ENCODE results near the gene PEX1.
A peak's percentile ranks its signal among the peaks of the same experiment; 100 is the strongest.
"Not testable (repeated sequence)": the region's sequence is repeated elsewhere in the genome, so short reads cannot be mapped to it uniquely, and the experiment has no call there.

PEX1 gene

DNA sequence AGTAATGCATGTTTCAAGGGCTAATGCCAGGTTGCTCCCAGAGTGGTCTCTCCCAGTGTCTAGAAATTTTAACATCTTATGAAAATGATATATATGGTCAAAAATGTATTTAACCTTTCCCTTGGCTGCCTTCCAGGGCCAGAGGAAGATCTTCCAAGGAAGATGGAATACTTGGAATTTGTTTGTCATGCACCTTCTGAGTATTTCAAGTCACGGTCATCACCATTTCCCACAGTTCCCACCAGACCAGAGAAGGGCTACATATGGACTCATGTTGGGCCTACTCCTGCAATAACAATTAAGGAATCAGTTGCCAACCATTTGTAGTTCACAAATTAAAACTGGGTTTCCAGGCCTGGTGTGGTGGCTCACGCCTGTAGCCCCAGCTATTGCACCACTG is 72.1 kb downstream of the PEX1 start:
- no peak for DNase-seq

DNA sequence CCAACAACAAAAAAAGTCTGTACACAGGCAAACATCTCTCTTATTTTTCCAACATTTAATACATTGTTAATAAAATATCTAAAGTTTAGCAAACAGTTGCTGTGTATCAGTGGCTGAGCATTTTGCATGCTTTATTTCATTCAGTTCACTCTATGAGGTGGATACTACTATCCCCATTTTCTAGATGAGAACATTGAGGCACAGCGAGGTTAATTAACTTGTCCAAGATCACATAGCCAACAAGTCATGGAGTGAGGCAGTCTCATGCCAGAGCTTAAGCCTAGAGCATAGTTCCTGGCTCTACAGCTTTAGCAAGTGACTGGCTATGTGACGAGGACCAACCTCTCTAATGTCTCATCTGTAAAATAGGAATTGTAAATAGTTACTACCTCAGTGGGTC is 76.7 kb downstream of the PEX1 start:
- DNase-seq: no peak

DNA sequence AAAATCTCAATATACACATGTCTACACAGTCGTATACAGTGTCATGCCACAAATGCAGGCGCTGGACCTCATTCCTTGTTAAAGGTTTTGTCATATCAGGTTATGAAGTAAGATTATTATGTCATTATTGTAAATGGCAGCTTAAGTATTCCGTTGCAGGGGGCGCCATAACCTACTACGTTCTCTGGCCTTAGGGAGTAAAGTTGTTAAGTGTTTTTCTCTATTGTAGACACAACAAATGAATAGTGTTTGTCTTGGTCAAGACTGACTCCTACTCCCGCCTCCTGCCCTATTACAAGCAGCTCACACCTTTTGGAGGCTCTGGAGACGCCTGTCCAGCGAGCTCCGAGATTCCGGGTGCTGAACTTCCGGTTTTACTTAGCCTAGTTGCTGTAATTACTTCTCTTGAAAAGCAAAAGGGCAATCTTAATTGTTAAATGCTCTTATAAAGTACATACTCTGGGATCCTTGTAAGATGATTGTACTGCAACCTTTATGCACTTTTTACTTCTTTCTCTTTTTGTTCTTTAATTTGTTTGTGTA is 80.0 kb downstream of the PEX1 start:
- DNase-seq: peak; percentile 57

DNA sequence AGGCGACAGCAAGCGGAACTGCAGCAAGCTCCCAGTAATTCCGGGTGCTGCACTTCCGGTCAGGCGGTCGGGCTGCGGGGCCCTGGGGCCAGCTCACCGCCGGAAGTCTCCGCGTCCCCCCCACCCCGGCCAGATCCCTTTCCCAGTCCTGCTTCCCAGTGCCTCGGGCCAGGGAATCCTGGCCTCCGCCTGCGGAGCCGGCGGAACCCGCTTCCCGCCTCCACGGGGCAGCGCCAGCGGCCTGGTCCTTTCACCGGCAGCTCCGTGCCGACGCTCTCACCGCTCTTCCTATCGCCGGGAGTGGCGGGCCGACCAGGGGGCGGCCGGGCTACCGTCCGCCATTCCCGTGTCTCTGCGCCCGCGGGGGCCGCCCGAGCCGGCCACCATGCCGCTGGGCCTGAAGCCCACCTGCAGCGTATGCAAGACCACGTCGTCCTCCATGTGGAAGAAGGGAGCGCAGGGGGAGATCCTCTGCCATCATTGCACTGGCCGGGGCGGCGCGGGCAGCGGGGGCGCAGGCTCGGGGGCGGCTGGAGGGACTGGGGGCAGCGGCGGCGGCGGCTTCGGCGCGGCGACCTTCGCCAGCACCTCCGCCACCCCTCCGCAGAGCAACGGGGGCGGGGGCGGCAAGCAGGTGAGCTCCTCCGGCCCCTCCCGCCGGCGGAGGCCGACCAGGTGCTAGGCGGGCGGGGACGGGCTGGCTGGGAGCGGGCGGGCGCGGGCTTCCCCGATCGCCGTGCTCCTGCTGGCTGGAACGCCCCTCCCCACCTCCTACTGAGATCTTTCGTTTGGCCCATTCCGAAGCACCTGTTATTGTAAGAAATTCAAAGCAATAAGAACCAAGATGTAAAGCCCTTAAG is 80.7 kb downstream of the PEX1 start, which contains the start of gene GATAD1:
Gene GATAD1 (plus strand): TSS at position 138 of the 860 bp plus-strand sequence. CDS start 248 bp downstream, at position 386.
- DNase-seq: peak; percentile 75

DNA sequence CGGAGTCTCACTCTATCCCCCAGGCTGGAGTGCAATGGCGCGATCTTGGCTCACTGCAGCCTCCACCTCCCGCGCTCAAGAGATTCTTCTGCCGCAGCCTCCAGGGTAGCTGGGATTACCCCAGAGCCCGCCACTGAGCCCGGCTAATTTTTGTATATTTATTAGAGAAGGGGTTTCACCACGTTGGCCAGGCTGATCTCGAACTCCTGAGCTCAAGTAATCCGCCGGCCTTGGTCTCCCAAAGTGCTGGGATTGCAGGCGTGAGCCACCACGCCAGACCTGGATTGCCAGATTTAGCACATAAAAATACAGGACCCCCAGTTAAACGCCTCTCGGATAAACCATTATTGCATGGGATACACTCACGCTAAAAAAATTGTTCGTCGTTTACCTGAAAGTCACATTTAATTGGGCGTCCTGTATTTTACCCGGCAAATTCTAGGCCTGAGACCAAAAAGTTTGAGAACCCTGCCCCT is 81.4 kb downstream of the PEX1 start:
- no peak for DNase-seq

DNA sequence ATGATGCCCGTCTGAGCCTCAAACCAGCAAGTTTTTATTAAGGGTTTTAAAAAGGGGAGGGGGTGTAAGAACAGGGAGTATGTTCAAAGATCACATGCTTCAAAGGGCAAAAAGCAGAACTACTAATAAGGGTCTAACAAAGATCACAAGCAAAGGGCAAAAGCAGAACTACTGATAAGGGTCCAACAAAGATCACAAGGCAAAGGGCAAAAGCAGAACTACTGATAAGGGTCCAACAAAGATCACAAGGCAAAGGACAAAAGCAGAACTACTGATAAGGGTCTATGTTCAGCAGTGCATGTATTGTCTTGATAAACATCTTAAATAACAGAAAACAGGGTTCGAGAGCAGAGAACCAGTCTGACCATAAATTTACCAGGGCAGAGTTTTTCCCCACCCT is 85.6 kb downstream of the PEX1 start:
- DNase-seq: not testable (repeated sequence)

DNA sequence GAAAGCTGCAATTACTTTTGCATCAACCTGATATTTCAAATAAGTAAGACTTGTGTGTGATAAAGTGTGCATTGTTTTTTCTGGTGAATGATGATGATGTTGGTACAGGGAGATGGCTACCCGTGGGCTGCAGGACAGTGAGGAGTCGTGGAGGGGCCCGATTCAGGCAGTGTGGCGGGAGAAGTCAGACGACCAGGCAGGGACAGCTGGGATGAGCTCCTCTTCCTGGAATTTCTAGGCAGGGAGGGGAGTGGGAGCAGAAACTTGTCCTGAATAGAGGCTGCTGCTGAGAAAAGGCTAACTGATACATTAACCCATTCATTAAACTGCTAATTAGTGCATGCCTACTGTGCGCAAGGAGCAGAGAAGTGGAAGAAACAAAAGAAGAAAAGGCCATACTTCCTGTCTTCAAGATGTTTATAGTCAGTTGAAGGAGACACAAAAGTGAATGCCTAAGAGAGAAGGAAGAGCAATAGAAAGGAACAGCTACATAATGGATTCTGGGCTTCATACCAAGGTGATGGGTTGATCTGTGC is 90.3 kb downstream of the PEX1 start:
- no peak for DNase-seq

All from activated CD8-positive, alpha-beta memory T cell treated with anti-CD3 and anti-CD28 coated beads, Interleukin-2, amount 50 U/mL, for 4 hours (primary cell).